ENCODE measurements around the gene LRMDA.

The LRMDA gene

GRCh38 chr10:76188216-76188615, 756.8 kb downstream of the LRMDA start:
- TF ChIP-seq, protein P1, sequence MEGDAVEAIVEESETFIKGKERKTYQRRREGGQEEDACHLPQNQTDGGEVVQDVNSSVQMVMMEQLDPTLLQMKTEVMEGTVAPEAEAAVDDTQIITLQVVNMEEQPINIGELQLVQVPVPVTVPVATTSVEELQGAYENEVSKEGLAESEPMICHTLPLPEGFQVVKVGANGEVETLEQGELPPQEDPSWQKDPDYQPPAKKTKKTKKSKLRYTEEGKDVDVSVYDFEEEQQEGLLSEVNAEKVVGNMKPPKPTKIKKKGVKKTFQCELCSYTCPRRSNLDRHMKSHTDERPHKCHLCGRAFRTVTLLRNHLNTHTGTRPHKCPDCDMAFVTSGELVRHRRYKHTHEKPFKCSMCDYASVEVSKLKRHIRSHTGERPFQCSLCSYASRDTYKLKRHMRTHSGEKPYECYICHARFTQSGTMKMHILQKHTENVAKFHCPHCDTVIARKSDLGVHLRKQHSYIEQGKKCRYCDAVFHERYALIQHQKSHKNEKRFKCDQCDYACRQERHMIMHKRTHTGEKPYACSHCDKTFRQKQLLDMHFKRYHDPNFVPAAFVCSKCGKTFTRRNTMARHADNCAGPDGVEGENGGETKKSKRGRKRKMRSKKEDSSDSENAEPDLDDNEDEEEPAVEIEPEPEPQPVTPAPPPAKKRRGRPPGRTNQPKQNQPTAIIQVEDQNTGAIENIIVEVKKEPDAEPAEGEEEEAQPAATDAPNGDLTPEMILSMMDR (IDR thresholded peaks at IDR 0.05; ENCODE audit: borderline replicate concordance, insufficient read depth, low read depth, low read length) = no peak
- no peak overlapping the region for H3K4me3 ChIP-seq (ENCODE audit: low read depth, low read length)

DNA sequence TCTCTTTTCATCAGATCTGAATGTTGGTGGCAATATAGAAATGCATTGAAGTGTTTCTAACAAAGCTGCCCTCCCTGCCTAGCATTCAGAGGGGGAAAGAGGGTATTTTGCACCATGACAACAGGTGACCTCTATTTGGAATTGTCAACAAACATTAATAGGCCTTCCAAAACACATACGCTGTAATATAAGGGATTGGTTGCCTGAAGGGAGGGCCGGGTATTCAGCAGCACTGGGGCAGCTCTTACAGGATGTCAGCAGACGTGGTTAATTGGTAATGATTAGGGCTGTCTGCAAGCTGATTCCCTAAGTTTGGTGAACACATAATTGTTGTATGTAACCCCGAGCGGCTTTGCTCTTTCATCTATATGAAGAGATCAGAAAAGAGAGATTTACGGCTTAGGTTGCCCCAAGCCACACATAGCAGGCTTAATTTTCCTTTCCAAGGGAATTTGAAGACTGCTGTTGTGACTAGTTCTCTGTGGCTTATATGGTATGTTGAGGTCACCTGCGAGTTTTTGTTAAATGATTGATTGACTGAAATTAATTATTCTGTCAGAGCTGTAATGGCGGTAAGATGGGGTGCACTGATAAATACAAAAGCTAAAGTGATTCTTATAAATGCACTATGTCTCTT, 759.3 kb downstream of the LRMDA start:
- TF ChIP-seq, protein P1 (IDR thresholded peaks at IDR 0.05; ENCODE audit: borderline replicate concordance, insufficient read depth, low read depth, low read length) = no peak
- H3K4me3 ChIP-seq (ENCODE audit: low read depth, low read length) = no peak overlapping the region

GRCh38 chr10:76191336-76191735, 759.9 kb downstream of the LRMDA start:
- TF ChIP-seq, protein P1 (IDR thresholded peaks at IDR 0.05; ENCODE audit: borderline replicate concordance, insufficient read depth, low read depth, low read length) = no peak
- H3K4me3 ChIP-seq (ENCODE audit: low read depth, low read length) = no peak overlapping the region

DNA sequence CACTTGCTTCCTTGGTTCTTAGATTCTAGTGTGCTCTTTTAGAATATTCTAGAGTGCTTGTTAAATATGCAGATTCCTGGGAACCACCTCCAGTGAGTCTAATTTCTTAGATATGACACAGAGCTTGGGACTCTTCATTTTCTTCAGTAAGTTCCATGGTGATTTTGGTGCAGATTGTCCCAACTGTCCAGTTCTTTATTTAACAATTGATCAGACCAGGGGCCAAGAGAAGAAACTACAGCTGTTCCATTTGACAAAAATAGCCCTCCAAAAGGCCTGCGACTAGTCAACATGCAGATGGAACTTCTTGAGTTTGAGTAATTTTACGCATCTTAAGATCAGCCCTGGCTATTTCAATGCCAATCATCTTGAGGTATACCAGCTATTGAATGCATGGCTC, 760.7 kb downstream of the LRMDA start:
- TF ChIP-seq, protein P1 (IDR thresholded peaks at IDR 0.05; ENCODE audit: borderline replicate concordance, insufficient read depth, low read depth, low read length) = no peak
- H3K4me3 ChIP-seq (ENCODE audit: low read depth, low read length) = no peak overlapping the region

DNA sequence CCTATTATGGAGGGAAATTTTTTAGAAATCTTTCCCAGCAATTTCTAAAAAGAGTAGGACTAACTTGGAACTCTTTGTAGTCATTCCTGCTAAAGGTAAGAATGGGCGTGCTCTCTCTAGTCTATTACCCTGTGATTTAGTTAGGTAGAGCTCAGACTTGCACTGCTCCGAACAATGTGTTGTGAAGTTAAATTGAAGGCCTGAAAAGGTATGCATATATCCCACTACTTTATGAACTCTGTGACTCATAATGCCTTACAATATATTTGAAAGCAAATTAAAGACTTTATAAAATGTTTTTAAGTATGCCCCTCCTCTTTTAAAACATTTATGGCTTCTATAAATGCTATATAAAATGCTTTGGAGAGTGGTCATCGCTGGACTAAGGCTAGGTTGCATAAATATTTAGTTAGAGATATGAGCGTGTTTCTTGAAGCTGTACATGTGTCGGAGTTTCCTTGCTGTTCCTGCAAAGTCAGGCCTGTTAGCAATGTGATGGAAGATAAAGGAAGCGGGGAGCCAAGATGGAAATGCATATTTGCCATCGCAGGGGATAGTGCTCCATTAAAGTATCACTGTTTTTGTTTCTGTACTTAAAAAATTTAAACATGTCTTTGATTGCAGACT, 761.4 kb downstream of the LRMDA start:
- H3K4me3 ChIP-seq (ENCODE audit: low read depth, low read length) = no peak overlapping the region
- TF ChIP-seq, protein P1 (IDR thresholded peaks at IDR 0.05; ENCODE audit: borderline replicate concordance, insufficient read depth, low read depth, low read length) = no peak

GRCh38 chr10:76195654-76196390, 764.4 kb downstream of the LRMDA start:
- TF ChIP-seq, protein P1 (IDR thresholded peaks at IDR 0.05; ENCODE audit: borderline replicate concordance, insufficient read depth, low read depth, low read length) = no peak
- no peak overlapping the region for H3K4me3 ChIP-seq (ENCODE audit: low read depth, low read length)
